ENCODE results near the gene SERPING1. TPM values are rescaled to one million over a fixed set of nuclear protein-coding genes. Genes with fewer than 3 reads are reported as not detected.

SERPING1 gene
- total RNA-seq, 1 donor from 2014 or later = 74.7 TPM

DNA sequence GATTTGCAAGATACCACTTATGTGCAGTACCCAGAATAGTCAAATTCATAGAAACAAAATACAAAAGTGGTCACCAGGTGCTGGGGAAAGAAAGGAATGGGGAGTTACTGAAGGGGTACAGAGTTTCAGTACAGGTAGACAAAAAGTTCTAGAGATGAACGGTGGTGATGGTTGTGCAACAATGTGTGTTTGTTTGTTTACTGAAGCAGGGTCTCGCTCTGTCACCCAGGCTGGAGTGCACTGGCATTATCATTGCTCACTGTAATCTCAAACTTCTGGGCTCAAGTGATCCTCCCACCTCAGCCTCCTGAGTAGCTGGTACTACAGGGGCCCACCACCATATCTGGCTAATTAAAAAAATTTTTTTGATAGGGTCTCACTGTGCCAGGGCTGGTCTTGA lies 42.1 kb upstream of the SERPING1 start:
- Mint-ChIP-seq H3K4me1 (ENCODE audit: unreplicated experiment) (no peaks in the 10 kb centered on the region), H3K27me3 (no peaks in the 10 kb centered on the region), H3K27ac (no peak overlapping the region), H3K36me3 (peaks cover 17% of the 10 kb centered on the region), H3K9me3 (no peaks in the 10 kb centered on the region), H3K4me3 (no peak overlapping the region)
- DNase-seq (ENCODE audit: extremely low spot score, unreplicated experiment) = no peak
- TF ChIP-seq, protein P1, sequence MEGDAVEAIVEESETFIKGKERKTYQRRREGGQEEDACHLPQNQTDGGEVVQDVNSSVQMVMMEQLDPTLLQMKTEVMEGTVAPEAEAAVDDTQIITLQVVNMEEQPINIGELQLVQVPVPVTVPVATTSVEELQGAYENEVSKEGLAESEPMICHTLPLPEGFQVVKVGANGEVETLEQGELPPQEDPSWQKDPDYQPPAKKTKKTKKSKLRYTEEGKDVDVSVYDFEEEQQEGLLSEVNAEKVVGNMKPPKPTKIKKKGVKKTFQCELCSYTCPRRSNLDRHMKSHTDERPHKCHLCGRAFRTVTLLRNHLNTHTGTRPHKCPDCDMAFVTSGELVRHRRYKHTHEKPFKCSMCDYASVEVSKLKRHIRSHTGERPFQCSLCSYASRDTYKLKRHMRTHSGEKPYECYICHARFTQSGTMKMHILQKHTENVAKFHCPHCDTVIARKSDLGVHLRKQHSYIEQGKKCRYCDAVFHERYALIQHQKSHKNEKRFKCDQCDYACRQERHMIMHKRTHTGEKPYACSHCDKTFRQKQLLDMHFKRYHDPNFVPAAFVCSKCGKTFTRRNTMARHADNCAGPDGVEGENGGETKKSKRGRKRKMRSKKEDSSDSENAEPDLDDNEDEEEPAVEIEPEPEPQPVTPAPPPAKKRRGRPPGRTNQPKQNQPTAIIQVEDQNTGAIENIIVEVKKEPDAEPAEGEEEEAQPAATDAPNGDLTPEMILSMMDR (conservative IDR thresholded peaks at IDR 0.05) = no peak

DNA sequence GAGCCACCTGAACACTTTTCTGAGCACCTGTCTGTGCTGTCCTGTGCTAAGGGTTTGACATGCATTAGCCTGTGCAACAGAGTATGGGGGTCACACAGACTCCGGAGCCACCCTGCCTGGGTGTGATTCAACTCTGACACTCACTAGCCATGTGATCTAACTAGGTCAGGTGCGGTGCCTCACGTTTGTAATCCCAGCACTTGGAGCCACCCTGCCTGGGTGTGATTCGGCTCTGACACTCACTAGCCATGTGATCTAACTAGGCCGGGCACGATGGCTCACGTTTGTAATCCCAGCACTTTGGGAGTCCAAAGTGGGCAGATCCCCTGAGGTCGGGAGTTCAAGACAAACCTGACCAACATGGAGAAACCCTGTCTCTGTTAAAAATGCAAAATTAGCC lies 41.4 kb upstream of the SERPING1 start:
- peaks cover 17% of the 10 kb centered on the region for H3K36me3 Mint-ChIP-seq
- no peak overlapping the region for H3K4me3 Mint-ChIP-seq
- H3K27ac Mint-ChIP-seq = no peak overlapping the region
- no peak for DNase-seq (ENCODE audit: extremely low spot score, unreplicated experiment)
- TF ChIP-seq, protein P1 (conservative IDR thresholded peaks at IDR 0.05) = no peak
- no peaks in the 10 kb centered on the region for H3K9me3 Mint-ChIP-seq
- no peaks in the 10 kb centered on the region for H3K27me3 Mint-ChIP-seq
- no peaks in the 10 kb centered on the region for H3K4me1 Mint-ChIP-seq (ENCODE audit: unreplicated experiment)

DNA sequence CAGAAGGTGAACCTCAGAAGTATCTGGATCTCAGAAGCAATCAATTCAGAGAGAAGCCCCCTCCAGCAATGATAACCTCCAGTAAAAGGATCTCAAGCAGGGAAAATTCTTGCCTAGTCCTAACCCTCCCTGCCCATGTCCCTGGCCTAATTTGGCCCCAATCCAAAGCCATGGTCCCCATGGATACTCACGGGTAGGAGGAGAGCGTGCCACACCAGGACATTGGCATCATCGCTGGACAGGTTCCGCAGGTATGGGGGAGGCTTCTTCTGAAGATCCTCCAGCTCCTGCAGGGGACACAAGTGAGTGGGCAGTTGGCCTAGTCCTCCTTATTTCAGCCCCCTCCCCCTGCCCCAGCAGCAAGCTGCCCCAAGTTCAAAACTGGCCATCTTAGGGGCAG lies 37.3 kb upstream of the SERPING1 start:
- Mint-ChIP-seq H3K36me3 (peaks cover 8% of the 10 kb centered on the region), H3K9me3 (no peaks in the 10 kb centered on the region), H3K27ac (no peak overlapping the region), H3K4me3 (no peak overlapping the region), H3K4me1 (ENCODE audit: unreplicated experiment) (peaks cover 16% of the 10 kb centered on the region), H3K27me3 (no peaks in the 10 kb centered on the region)
- TF ChIP-seq, protein P1 (conservative IDR thresholded peaks at IDR 0.05) = no peak
- no peak for DNase-seq (ENCODE audit: extremely low spot score, unreplicated experiment)

DNA sequence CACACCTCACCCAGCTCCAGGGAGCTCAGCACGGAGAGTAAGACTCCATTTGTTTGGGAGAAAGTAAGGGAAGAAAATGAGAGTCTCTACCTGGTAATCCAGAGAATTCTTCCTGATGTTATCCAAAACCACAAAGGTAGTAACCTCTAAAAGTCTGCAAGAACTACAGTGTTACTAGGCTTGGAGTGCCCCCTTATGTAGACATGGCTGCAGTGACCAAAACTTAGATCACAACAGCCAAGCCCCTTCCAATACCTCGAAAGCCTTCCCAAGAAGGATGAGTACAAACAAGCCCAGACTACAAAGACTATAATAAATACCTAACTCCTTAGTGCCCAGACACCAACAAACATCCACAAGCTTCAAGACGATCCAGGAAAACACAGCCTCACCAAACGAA lies 34.9 kb upstream of the SERPING1 start:
- no peak for DNase-seq (ENCODE audit: extremely low spot score, unreplicated experiment)
- H3K27me3 Mint-ChIP-seq = no peaks in the 10 kb centered on the region
- H3K4me1 Mint-ChIP-seq (ENCODE audit: unreplicated experiment) = peaks cover 34% of the 10 kb centered on the region
- H3K36me3 Mint-ChIP-seq = peaks cover 8% of the 10 kb centered on the region
- H3K9me3 Mint-ChIP-seq = no peaks in the 10 kb centered on the region
- H3K4me3 Mint-ChIP-seq = no peak overlapping the region
- TF ChIP-seq, protein P1 (conservative IDR thresholded peaks at IDR 0.05) = no peak
- H3K27ac Mint-ChIP-seq = no peak overlapping the region

DNA sequence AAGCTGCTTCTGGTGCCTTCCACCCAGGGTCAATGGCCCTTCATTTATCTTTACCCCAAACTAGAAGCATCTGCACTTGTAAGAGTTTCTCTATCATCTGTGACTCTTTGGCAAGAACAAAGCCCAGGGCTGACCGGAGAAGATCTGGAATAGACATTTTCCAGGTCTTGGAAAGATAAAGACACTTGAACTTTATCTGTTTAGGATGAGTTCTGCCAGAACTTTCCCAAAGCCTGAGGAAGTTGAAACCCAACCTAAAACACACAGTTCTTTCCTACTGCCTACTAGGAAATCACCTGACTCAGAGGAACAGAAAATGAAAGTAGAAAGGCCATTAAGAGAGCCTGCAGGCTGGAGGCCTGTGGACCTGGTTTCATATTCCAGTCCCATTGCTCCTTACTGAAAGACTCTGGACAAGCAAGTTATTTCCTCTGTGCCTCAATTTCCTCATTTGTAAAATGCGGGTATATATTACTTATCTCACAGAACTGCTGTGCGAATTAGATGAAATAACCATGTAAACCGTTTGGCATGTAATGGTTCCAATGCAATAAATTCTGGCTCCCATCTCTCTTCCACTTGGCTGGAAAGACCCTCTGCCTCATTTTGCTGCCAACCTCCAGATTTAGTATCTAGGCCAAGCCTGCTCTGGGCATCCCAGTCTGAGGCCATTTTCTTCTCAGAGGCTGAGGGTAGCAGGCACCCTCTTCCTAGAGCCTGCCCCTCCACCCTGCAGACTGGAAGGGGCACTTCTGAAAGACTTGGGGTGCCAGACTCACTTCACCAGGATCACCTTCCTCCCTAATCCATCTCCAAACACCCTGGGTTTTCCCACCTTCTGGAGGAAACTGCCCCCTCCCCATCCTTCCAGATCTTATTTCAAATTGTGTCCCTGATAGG lies 31.2 kb upstream of the SERPING1 start:
- DNase-seq (ENCODE audit: extremely low spot score, unreplicated experiment) = no peak
- peaks cover 45% of the 10 kb centered on the region for H3K4me1 Mint-ChIP-seq (ENCODE audit: unreplicated experiment)
- peak overlapping the region; percentile 75 for H3K27ac Mint-ChIP-seq

More for the DNA sequence above, 31.2 kb upstream of the SERPING1 start:
- TF ChIP-seq, protein P1 (conservative IDR thresholded peaks at IDR 0.05) = no peak
- no peaks in the 10 kb centered on the region for H3K27me3 Mint-ChIP-seq
- H3K9me3 Mint-ChIP-seq = no peaks in the 10 kb centered on the region
- H3K36me3 Mint-ChIP-seq = peaks cover 3% of the 10 kb centered on the region
- peak overlapping the region; percentile 89 for H3K4me3 Mint-ChIP-seq
